ENCODE measurements around the gene CFAP251. TPM values are rescaled to one million over a fixed set of nuclear protein-coding genes. Genes with fewer than 3 reads are reported as not detected.
A peak's percentile ranks its signal among the peaks of the same experiment; 100 is the strongest.

Gene CFAP251
- total and polyA plus RNA-seq, 2 of the 13 experiments (the other 11 are each of a cell fraction or from before 2014, with no cell fraction given), result 0.30 to 0.42 TPM

DNA sequence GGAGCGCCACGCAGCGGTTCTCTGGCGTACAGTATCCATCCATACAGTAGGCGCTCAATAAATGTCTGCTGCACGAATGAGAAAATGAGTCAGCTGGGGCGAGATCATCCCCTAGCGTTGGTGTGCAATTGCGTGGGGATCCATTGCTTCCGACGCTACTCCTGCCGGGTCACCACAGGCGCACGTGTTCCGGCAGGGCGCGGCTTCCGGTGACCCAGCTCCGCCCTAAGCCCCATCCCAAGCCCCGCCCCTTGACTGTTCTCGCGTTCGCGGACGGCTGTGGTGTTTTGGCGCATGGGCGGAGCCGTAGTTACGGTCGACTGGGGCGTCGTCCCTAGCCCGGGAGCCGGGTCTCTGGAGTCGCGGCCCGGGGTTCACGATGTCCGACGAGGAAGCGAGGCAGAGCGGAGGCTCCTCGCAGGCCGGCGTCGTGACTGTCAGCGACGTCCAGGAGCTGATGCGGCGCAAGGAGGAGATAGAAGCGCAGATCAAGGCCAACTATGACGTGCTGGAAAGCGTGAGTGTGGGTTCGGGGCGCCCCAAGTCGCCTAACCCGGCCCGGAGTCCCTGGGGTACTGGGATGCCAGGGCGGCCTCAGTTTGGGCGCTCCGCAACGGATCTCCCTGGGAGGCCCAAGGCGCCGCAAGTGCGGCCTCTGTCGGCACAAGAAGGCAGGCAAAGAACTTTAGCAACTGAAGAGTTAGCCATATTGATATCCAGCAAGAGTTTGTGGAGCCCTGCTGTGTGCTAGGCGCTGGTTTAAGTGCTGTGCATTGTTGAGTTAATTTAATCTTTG, 29.7 kb upstream of the CFAP251 start, which contains the start of gene PSMD9 (continued):
- no peak; the same call in 1 of the 2 replicates for TF ChIP-seq EHMT2 (IDR thresholded peaks at IDR 0.05; ENCODE audit: borderline replicate concordance, low read depth, low read length)
- TF ChIP-seq STAT5B (CRISPR knock-in tag; IDR thresholded peaks at IDR 0.05), result peak; percentile 68; the same call in 1 of the 2 replicates
- TF ChIP-seq ETV5 (CRISPR knock-in tag; IDR thresholded peaks at IDR 0.05; ENCODE audit: borderline replicate concordance), result peak; percentile 98
- TF ChIP-seq ZNF780A (CRISPR knock-in tag; IDR thresholded peaks at IDR 0.05), result peak; percentile 91; the same call in 1 of the 2 replicates
- peak; percentile 91 for TF ChIP-seq MIXL1 (CRISPR knock-in tag; IDR thresholded peaks at IDR 0.05)
- no peak for TF ChIP-seq NFKBIZ (CRISPR knock-in tag; IDR thresholded peaks at IDR 0.05)
- TF ChIP-seq ZNF574 (CRISPR knock-in tag; IDR thresholded peaks at IDR 0.05), result no peak; the same call in none of the 2 replicates
- no peak for TF ChIP-seq CENPBD1 (CRISPR knock-in tag; IDR thresholded peaks at IDR 0.05; ENCODE audit: borderline replicate concordance, low read depth)
- peak; percentile 84; the same call in 1 of the 2 replicates for TF ChIP-seq ZNF710 (CRISPR knock-in tag; IDR thresholded peaks at IDR 0.05; ENCODE audit: borderline replicate concordance)
- TF ChIP-seq SMYD3 (CRISPR knock-in tag; IDR thresholded peaks at IDR 0.05), result peak; percentile 90; the same call in 1 of the 2 replicates
- no peak for TF ChIP-seq SMARCC2 (IDR thresholded peaks at IDR 0.05)
- no peak for TF ChIP-seq RBAK (CRISPR knock-in tag; IDR thresholded peaks at IDR 0.05)
- TF ChIP-seq ZNF572 (CRISPR knock-in tag; IDR thresholded peaks at IDR 0.05), result peak; percentile 91; the same call in 1 of the 2 replicates
- TF ChIP-seq HCFC1 (IDR thresholded peaks at IDR 0.05; ENCODE audit: low read depth, low read length), result peak; percentile 43; the same call in 1 of the 2 replicates
- TF ChIP-seq, protein P1, sequence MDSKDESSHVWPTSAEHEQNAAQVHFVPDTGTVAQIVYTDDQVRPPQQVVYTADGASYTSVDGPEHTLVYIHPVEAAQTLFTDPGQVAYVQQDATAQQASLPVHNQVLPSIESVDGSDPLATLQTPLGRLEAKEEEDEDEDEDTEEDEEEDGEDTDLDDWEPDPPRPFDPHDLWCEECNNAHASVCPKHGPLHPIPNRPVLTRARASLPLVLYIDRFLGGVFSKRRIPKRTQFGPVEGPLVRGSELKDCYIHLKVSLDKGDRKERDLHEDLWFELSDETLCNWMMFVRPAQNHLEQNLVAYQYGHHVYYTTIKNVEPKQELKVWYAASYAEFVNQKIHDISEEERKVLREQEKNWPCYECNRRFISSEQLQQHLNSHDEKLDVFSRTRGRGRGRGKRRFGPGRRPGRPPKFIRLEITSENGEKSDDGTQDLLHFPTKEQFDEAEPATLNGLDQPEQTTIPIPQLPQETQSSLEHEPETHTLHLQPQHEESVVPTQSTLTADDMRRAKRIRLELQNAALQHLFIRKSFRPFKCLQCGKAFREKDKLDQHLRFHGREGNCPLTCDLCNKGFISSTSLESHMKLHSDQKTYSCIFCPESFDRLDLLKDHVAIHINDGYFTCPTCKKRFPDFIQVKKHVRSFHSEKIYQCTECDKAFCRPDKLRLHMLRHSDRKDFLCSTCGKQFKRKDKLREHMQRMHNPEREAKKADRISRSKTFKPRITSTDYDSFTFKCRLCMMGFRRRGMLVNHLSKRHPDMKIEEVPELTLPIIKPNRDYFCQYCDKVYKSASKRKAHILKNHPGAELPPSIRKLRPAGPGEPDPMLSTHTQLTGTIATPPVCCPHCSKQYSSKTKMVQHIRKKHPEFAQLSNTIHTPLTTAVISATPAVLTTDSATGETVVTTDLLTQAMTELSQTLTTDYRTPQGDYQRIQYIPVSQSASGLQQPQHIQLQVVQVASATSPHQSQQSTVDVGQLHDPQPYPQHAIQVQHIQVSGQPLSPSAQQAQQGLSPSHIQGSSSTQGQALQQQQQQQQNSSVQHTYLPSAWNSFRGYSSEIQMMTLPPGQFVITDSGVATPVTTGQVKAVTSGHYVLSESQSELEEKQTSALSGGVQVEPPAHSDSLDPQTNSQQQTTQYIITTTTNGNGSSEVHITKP (CRISPR knock-in tag; IDR thresholded peaks at IDR 0.05; ENCODE audit: low read depth), result no peak; the same call in 1 of the 2 replicates
